ENCODE data around the gene RMI2. TPM values are rescaled to one million over a fixed set of nuclear protein-coding genes. Genes with fewer than 3 reads are reported as not detected.
A peak's percentile ranks its signal among the peaks of the same experiment; 100 is the strongest.

RMI2 gene
- total and polyA plus RNA-seq, 4 donors = 0.28 to 8.5 (median 0.83) TPM

GRCh38 chr16:11396241-11397048 is 51.2 kb downstream of the RMI2 start:
- Histone ChIP-seq H3K9ac (ENCODE audit: low read depth in 1 of 2, low read length in 2 of 2) (no peak overlapping the region), H3K27me3 (ENCODE audit: control insufficient read depth in 4 of 4, insufficient read depth in 4 of 4, low read length in 3 of 4) (no peaks in the 10 kb centered on the region), H3K4me3 (ENCODE audit: low read depth in 1 of 3, low read length in 3 of 3) (no peak overlapping the region), H3K27ac (ENCODE audit: low read depth in 1 of 2, low read length in 2 of 2) (no peak overlapping the region), H3K9me3 (ENCODE audit: control insufficient read depth in 4 of 4, low read length in 3 of 4) (no peaks in the 10 kb centered on the region), H3K36me3 (ENCODE audit: control insufficient read depth in 4 of 4, insufficient read depth in 3 of 4, low read depth in 1 of 4, low read length in 3 of 4) (no peaks in the 10 kb centered on the region), H3K4me1 (ENCODE audit: control insufficient read depth in 4 of 4, insufficient read depth in 4 of 4, low read length in 3 of 4) (peaks cover 0 to 13% (median 6%) of the 10 kb centered on the region in 4 donors)
- TF ChIP-seq EGR1 (IDR thresholded peaks at IDR 0.05; ENCODE audit: low read depth in 2 of 2) (no peak), TAF1 (conservative IDR thresholded peaks at IDR 0.05) (no peak), ZBTB33 (IDR thresholded peaks at IDR 0.05) (no peak), YY1 (IDR thresholded peaks at IDR 0.05) (no peak), JUND (IDR thresholded peaks at IDR 0.05) (no peak), REST (IDR thresholded peaks at IDR 0.05) (no peak), NR2F2 (IDR thresholded peaks at IDR 0.05) (peak; percentile 29), ATF3 (IDR thresholded peaks at IDR 0.05) (no peak), CTCF (IDR thresholded peaks at IDR 0.05; ENCODE audit: low read depth, low read length, missing input control) (peak; percentile 98), FOXA1 (IDR thresholded peaks at IDR 0.05) (no peak), HNF4G (IDR thresholded peaks at IDR 0.05) (no peak), HNF4A (conservative IDR thresholded peaks at IDR 0.05) (peak in 1 of 2 donors; percentile 21), FOXA2 (IDR thresholded peaks at IDR 0.05) (no peak), MAX (IDR thresholded peaks at IDR 0.05) (no peak), RAD21 (IDR thresholded peaks at IDR 0.05) (peak; percentile 99 to 100), RXRA (IDR thresholded peaks at IDR 0.05) (peak; percentile 81 to 83), SP1 (IDR thresholded peaks at IDR 0.05) (no peak), GABPA (IDR thresholded peaks at IDR 0.05 in 1 of 2, conservative IDR thresholded peaks at IDR 0.05 in 1 of 2) (no peak)
- peak; percentile 76 for DNase-seq (ENCODE audit: low spot score)
- 46% methylated on average over 24 of the region's 24 CpGs for whole genome bisulfite sequencing

Measured in liver (tissue), 9 donors.